ENCODE measurements around the gene SCN5A.

The SCN5A gene

GRCh38 chr3:38657369-38657768, 7.9 kb upstream of the SCN5A start:
- no peak for DNase-seq
- TF ChIP-seq EZH2 (optimal IDR thresholded peaks at IDR 0.05; ENCODE audit: low read depth, low read length): no peak
- no peak for TF ChIP-seq CTCF (IDR thresholded peaks at IDR 0.05; ENCODE audit: low read length)
- no peak for TF ChIP-seq EZH2phosphoT487 (IDR thresholded peaks at IDR 0.05; ENCODE audit: low read length)
- Histone ChIP-seq H3K4me2 (ENCODE audit: low read depth, low read length) (no peak overlapping the region), H3K36me3 (replicated peaks; ENCODE audit: insufficient read depth, low read length) (no peaks in the 10 kb centered on the region), H3K4me1 (ENCODE audit: low read length) (no peaks in the 10 kb centered on the region), H3K9me3 (replicated peaks; ENCODE audit: insufficient read depth, low read length) (no peaks in the 10 kb centered on the region), H3K27ac (ENCODE audit: low read length) (no peak overlapping the region), H3K4me3 (ENCODE audit: low read length) (no peak overlapping the region), H2AFZ (ENCODE audit: low read length) (no peak overlapping the region), H3K9ac (ENCODE audit: low read length) (no peak overlapping the region), H3K9me2 (replicated peaks; ENCODE audit: insufficient read depth, low read length) (no peaks in the 10 kb centered on the region), H4K20me1 (ENCODE audit: insufficient read depth, low read length) (no peaks in the 10 kb centered on the region), H3F3A (ENCODE audit: insufficient read depth, low read length) (no peaks in the 10 kb centered on the region), H3K27me3 (replicated peaks; ENCODE audit: insufficient read depth, low read length) (no peaks in the 10 kb centered on the region), H3K79me2 (ENCODE audit: low read length) (no peaks in the 10 kb centered on the region)

GRCh38 chr3:38655708-38656300, 6.3 kb upstream of the SCN5A start:
- Histone ChIP-seq H3K4me3 (ENCODE audit: low read length) (no peak overlapping the region), H2AFZ (ENCODE audit: low read length) (no peak overlapping the region), H3K27ac (ENCODE audit: low read length) (no peak overlapping the region), H3K36me3 (replicated peaks; ENCODE audit: insufficient read depth, low read length) (no peaks in the 10 kb centered on the region), H3K27me3 (replicated peaks; ENCODE audit: insufficient read depth, low read length) (peaks cover 1% of the 10 kb centered on the region; the same call in 1 of the 2 replicates), H3K79me2 (ENCODE audit: low read length) (no peaks in the 10 kb centered on the region), H3K4me2 (ENCODE audit: low read depth, low read length) (peak overlapping the region; percentile 19; the same call in 1 of the 2 replicates), H3F3A (ENCODE audit: insufficient read depth, low read length) (no peaks in the 10 kb centered on the region), H3K4me1 (ENCODE audit: low read length) (no peaks in the 10 kb centered on the region), H3K9ac (ENCODE audit: low read length) (no peak overlapping the region), H4K20me1 (ENCODE audit: insufficient read depth, low read length) (no peaks in the 10 kb centered on the region), H3K9me3 (replicated peaks; ENCODE audit: insufficient read depth, low read length) (no peaks in the 10 kb centered on the region), H3K9me2 (replicated peaks; ENCODE audit: insufficient read depth, low read length) (no peaks in the 10 kb centered on the region)
- TF ChIP-seq CTCF (IDR thresholded peaks at IDR 0.05; ENCODE audit: low read length) (peak; percentile 67), EZH2phosphoT487 (IDR thresholded peaks at IDR 0.05; ENCODE audit: low read length) (no peak)
- peak; percentile 61 for DNase-seq

- Histone ChIP-seq H3K27ac (ENCODE audit: low read length) (no peak overlapping the region), H4K20me1 (ENCODE audit: insufficient read depth, low read length) (no peaks in the 10 kb centered on the region), H3F3A (ENCODE audit: insufficient read depth, low read length) (peaks cover 7% of the 10 kb centered on the region; the same call in 1 of the 2 replicates), H3K4me1 (ENCODE audit: low read length) (peaks cover 5% of the 10 kb centered on the region; the same call in 1 of the 2 replicates), H3K9me3 (replicated peaks; ENCODE audit: insufficient read depth, low read length) (no peaks in the 10 kb centered on the region), H3K9me2 (replicated peaks; ENCODE audit: insufficient read depth, low read length) (no peaks in the 10 kb centered on the region), H3K4me3 (ENCODE audit: low read length) (no peak overlapping the region), H3K36me3 (replicated peaks; ENCODE audit: insufficient read depth, low read length) (no peaks in the 10 kb centered on the region), H2AFZ (ENCODE audit: low read length) (no peak overlapping the region), H3K79me2 (ENCODE audit: low read length) (no peaks in the 10 kb centered on the region), H3K4me2 (ENCODE audit: low read depth, low read length) (no peak overlapping the region), H3K9ac (ENCODE audit: low read length) (no peak overlapping the region), H3K27me3 (replicated peaks; ENCODE audit: insufficient read depth, low read length) (peaks cover 14% of the 10 kb centered on the region)
- TF ChIP-seq CTCF (IDR thresholded peaks at IDR 0.05; ENCODE audit: low read length) (no peak), EZH2phosphoT487 (IDR thresholded peaks at IDR 0.05; ENCODE audit: low read length) (no peak), EZH2 (optimal IDR thresholded peaks at IDR 0.05; ENCODE audit: low read depth, low read length) (no peak)
- DNase-seq: no peak
Observed at GRCh38 chr3:38653685-38654537, 4.4 kb upstream of the SCN5A start.

All from MM.1S (cell line).